GM12878 (cell line): Measurements from ENCODE around the gene C20orf173. TPM values are rescaled to one million over a fixed set of nuclear protein-coding genes. Genes with fewer than 3 reads are reported as not detected.

Source experiments
- ATF3 ChIP-seq: IDR thresholded peaks from 2 replicates; pipeline ENCODE4 v1.6.1; 2011; ENCODE audit warnings: low read depth, mild to moderate bottlenecking, low read length, moderate library complexity, borderline replicate concordance; ENCODE audit errors: extremely low read depth
- BACH1 ChIP-seq: fragments of 450-650 bp; IDR thresholded peaks from 2 replicates; pipeline ENCODE4 v1.6.1; 2017; ENCODE audit warnings: mild to moderate bottlenecking, borderline replicate concordance
- CBX5 ChIP-seq: sonication (generic); IDR thresholded peaks from 2 replicates; pipeline ENCODE4 v1.6.1; 2016; ENCODE audit warnings: low read depth, moderate library complexity, mild to moderate bottlenecking, inconsistent platforms
- E2F8 ChIP-seq: fragments of 450-650 bp; IDR thresholded peaks from 2 replicates; pipeline ENCODE4 v1.6.1; 2018; ENCODE audit warnings: mild to moderate bottlenecking, low read depth, moderate library complexity; ENCODE audit not compliant: partially characterized antibody
- HDAC2 ChIP-seq: fragments of 200-600 bp; sonication (generic); IDR thresholded peaks from 2 replicates; pipeline ENCODE4 v1.6.1; 2017
- HDAC6 ChIP-seq: fragments of 200-600 bp; sonication (generic); IDR thresholded peaks from one replicate; pipeline ENCODE4 v1.8.0; 2017; ENCODE audit warnings: antibody characterized with exemption; ENCODE audit not compliant: unreplicated experiment
- IRF5 ChIP-seq: fragments of 450-650 bp; IDR thresholded peaks from 2 replicates; pipeline ENCODE4 v1.6.1; 2017; ENCODE audit warnings: borderline replicate concordance
- NR2C2 ChIP-seq: IDR thresholded peaks from 2 replicates; pipeline ENCODE4 v1.6.1; 2011; ENCODE audit warnings: borderline replicate concordance, low read depth; ENCODE audit not compliant: control insufficient read depth, insufficient read length
- NRF1 ChIP-seq: conservative IDR thresholded peaks from 2 replicates; pipeline ENCODE4 v1.6.1; 2011; ENCODE audit warnings: mild to moderate bottlenecking, low read depth, low read length, improper control_type of control experiment
- PKNOX1 ChIP-seq: fragments of 450-650 bp; IDR thresholded peaks from 2 replicates; pipeline ENCODE4 v1.6.1; 2016; ENCODE audit warnings: mild to moderate bottlenecking
- PML ChIP-seq: IDR thresholded peaks from 2 replicates; pipeline ENCODE4 v1.6.1; 2012; ENCODE audit warnings: low read length, inconsistent platforms
- PRDM15 ChIP-seq: fragments of 450-650 bp; formaldehyde crosslinking; IDR thresholded peaks from 2 replicates; pipeline ENCODE4 v1.4.0; 2020; ENCODE audit warnings: mild to moderate bottlenecking, moderate library complexity
- TBL1XR1 ChIP-seq: IDR thresholded peaks from 2 replicates; pipeline ENCODE4 v1.6.1; 2012; ENCODE audit warnings: low read depth, low read length, improper control_type of control experiment
- USF1 ChIP-seq: IDR thresholded peaks from 2 replicates; pipeline ENCODE4 v1.6.1; 2011; ENCODE audit warnings: borderline replicate concordance, low read depth, mild to moderate bottlenecking, moderate library complexity, mixed read lengths, low read length; ENCODE audit not compliant: insufficient read depth; ENCODE audit errors: extremely low read length
- ZNF217 ChIP-seq: fragments of 450-650 bp; IDR thresholded peaks from 2 replicates; pipeline ENCODE4 v1.6.1; 2017; ENCODE audit warnings: antibody characterized with exemption, mild to moderate bottlenecking
- polyA plus RNA-seq, 11 experiments: library from polyadenylated mRNA; depleted of rRNA in 4 of 11; unstranded in 6 of 11; stranded (reverse) in 5 of 11; fragments of >200 nt; fragmentation: Nextera tagmentation in 4 of 11; fragmentation: Illumina TruSeq in 1 of 11; extraction: Ambion mirVana in 4 of 11; extraction: Trizol in 1 of 11; gene quantifications; 1 replicate in 1 of 11; 2 replicates in 10 of 11; pipeline versions ENCODE4 v1.2.1 to v1.2.3, GENCODE V29; 2011 to 2016; ENCODE audit warnings: inconsistent platforms in 2 of 11, missing spikeins in 2 of 11, low read depth in 1 of 11
- total RNA-seq, 4 experiments: library from RNA; depleted of rRNA in 3 of 4; stranded (reverse); fragments of >200 nt in 3 of 4; fragmentation: Illumina TruSeq in 1 of 4; extraction: Trizol in 1 of 4; gene quantifications; 2 replicates each; pipeline versions ENCODE4 v1.2.1 to v1.2.3, GENCODE V29; 2013 to 2021

The C20orf173 gene
- total and polyA plus RNA-seq, 10 of the 15 experiments (the other 5 are each of a cell fraction or from before 2014, with no cell fraction given): not detected

- no peak for TF ChIP-seq E2F8
- no peak for TF ChIP-seq TBL1XR1
- TF ChIP-seq ATF3: no peak
- TF ChIP-seq HDAC2: no peak
- TF ChIP-seq USF1: no peak
- TF ChIP-seq IRF5: no peak
- TF ChIP-seq PML: no peak
- no peak for TF ChIP-seq ZNF217
- TF ChIP-seq CBX5: no peak
- no peak for TF ChIP-seq HDAC6
- peak; percentile 28; the same call in 1 of the 2 replicates for TF ChIP-seq PKNOX1
- no peak for TF ChIP-seq PRDM15
- TF ChIP-seq NR2C2: no peak
- 0 out of 2 replicates have a peak, but pooled peaks have one; percentile 31 for TF ChIP-seq BACH1
- peak; percentile 84 for TF ChIP-seq NRF1
Observed at GRCh38 chr20:35541783-35542662, 12.6 kb upstream of the C20orf173 start, which contains the start of gene ERGIC3 (continued).
